SK-N-SH (cell line): Measurements from ENCODE around the gene MICAL1.

Experiments
- CHD2 ChIP-seq: fragments of 150-350 bp; IDR thresholded peaks from 2 replicates; pipeline ENCODE4 v1.6.1; 2018; ENCODE audit warnings: low read length; ENCODE audit not compliant: partially characterized antibody
- GATA2 ChIP-seq: sonication (generic); formaldehyde crosslinking; IDR thresholded peaks from 2 replicates; pipeline ENCODE4 v1.5.0; 2020; ENCODE audit warnings: mild to moderate bottlenecking, missing genetic modification reagents
- RAD21 ChIP-seq: IDR thresholded peaks from 2 replicates; pipeline ENCODE4 v1.6.1; 2012; ENCODE audit warnings: mild to moderate bottlenecking, low read length
- REST ChIP-seq: IDR thresholded peaks from 2 replicates; pipeline ENCODE4 v1.6.1; 2012; ENCODE audit warnings: mild to moderate bottlenecking, low read depth, low read length, moderate library complexity
- TF ChIP-seq, protein P1 (sequence below): fragments of 200-600 bp; sonication (generic); IDR thresholded peaks from 2 replicates; pipeline ENCODE4 v1.6.1; 2017; ENCODE audit warnings: antibody characterized with exemption, mild to moderate bottlenecking, moderate library complexity
- TF ChIP-seq, protein P2 (sequence below): IDR thresholded peaks from 2 replicates; pipeline ENCODE4 v1.4.0; 2012; ENCODE audit warnings: low read depth, borderline replicate concordance

DNA sequence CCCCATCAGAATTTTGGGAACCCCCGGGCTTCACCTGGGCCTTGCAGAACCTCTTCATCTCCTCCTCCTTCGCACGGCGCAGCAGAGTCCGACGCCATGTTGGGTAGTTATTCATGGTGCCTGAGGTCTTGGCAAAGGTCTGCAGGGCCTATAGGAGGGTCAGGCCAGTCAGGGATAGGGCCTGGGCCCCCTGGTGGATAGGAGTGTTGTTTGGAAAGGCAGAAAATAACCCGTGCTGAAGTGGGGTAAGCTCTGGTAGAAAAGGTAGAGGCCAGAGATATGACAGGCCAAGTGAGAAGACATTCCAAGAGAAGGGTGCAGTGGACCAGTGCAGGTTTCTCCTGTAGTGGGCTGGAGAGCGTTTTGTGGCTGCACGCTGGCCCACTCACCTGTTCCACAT, 10.2 kb downstream of the MICAL1 start:
- TF ChIP-seq, protein P1, sequence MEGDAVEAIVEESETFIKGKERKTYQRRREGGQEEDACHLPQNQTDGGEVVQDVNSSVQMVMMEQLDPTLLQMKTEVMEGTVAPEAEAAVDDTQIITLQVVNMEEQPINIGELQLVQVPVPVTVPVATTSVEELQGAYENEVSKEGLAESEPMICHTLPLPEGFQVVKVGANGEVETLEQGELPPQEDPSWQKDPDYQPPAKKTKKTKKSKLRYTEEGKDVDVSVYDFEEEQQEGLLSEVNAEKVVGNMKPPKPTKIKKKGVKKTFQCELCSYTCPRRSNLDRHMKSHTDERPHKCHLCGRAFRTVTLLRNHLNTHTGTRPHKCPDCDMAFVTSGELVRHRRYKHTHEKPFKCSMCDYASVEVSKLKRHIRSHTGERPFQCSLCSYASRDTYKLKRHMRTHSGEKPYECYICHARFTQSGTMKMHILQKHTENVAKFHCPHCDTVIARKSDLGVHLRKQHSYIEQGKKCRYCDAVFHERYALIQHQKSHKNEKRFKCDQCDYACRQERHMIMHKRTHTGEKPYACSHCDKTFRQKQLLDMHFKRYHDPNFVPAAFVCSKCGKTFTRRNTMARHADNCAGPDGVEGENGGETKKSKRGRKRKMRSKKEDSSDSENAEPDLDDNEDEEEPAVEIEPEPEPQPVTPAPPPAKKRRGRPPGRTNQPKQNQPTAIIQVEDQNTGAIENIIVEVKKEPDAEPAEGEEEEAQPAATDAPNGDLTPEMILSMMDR = peak; percentile 10; the same call in 1 of the 2 replicates
- TF ChIP-seq REST (no peak), GATA2 (CRISPR knock-in tag) (no peak), RAD21 (no peak), CHD2 (no peak)
- TF ChIP-seq, protein P2, sequence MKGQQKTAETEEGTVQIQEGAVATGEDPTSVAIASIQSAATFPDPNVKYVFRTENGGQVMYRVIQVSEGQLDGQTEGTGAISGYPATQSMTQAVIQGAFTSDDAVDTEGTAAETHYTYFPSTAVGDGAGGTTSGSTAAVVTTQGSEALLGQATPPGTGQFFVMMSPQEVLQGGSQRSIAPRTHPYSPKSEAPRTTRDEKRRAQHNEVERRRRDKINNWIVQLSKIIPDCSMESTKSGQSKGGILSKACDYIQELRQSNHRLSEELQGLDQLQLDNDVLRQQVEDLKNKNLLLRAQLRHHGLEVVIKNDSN = no peak
